GM19099 (cell line): ENCODE data around the gene TMTC3.

Source experiments
- POLR2A ChIP-seq: IDR thresholded peaks from 3 replicates; pipeline ENCODE4 v1.6.1; 2011; ENCODE audit warnings: low read depth; ENCODE audit not compliant: insufficient read length; ENCODE audit errors: extremely low read depth

Gene TMTC3

DNA sequence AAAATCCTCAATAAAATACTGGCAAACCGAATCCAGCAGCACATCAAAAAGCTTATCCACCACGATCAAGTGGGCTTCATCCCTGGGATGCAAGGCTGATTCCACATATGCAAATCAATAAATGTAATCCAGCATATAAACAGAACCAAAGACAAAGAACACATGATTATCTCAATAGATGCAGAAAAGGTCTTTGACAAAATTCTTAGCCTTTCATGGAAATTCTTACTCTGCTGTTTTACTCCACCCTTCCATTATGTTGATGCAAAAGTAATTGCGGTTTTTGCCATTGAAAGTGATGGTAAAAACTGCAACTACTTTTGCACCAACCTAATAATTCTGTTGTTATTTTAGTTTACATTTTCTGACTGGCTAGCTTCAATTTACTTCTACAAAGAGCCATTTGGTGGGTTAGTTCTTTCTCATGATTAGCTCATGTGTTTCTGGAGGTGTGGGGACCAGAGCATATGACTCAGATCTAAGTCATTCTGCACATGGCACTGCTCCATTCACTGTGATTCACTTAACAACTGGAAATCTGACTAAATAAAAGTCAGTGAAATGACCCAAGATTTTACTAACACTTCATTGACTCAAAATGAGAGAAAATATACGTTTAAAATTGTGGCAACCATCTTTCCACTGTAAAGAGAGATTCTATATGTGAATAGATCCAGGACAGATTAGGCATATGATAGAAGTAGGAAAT is 99.9 kb downstream of the TMTC3 start:
- TF ChIP-seq POLR2A = no peak

DNA sequence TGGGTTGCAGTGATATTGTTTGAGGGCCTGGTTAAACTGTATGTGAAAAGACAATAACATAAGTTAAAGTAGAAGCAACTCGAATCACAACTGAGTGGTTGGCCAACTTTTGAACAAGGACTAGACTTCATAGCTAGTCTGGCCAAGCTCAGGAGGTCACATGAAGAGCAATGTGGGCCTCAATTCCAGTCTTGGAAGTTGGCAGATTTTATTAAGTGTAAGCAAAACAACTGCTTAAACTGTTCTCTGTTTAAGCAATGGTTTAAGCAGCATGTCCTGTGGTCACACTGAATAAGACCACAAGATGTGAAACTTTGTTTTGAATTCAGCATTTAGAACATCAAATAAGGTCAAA is 100.4 kb downstream of the TMTC3 start:
- TF ChIP-seq POLR2A = no peak

DNA sequence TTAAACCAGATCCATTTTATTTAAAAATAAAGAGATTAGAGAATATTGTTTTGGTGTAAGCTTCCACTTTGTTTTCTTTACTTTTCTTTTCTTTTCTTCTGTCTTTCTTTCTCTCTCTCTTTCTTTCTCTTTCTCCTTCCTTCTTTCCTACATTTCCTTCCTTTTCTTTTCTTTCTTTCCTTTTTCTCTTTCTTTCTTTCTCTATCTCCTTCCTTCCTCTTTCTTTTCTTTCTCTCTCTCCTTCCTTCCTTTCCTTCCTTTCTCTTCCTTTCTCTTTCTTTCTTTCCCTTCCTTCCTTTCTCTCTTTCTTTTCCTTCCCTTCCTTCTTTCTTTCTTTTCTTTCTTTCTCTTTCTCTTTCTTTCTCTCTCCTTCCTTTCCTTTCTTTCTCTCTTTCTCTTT is 100.8 kb downstream of the TMTC3 start:
- TF ChIP-seq POLR2A = no peak

DNA sequence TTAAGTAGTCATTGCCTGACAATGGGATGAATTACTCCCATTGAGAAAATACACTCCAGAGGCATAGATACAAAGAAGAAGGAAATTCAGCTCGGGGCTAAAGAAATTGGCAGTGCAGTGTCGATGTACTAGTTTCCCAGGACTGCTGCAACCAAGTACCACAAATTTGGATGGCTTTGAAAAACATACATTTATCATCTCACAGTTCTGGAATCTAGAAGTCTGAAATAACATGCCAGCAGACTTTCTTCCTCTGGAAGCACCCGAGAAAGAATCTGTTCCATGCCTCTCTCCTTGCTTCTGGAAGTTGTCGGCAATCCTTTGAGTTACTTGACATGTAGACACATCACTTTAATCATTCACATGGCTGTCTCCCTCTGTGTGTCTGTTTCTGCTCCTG is 101.9 kb downstream of the TMTC3 start:
- TF ChIP-seq POLR2A = no peak

DNA sequence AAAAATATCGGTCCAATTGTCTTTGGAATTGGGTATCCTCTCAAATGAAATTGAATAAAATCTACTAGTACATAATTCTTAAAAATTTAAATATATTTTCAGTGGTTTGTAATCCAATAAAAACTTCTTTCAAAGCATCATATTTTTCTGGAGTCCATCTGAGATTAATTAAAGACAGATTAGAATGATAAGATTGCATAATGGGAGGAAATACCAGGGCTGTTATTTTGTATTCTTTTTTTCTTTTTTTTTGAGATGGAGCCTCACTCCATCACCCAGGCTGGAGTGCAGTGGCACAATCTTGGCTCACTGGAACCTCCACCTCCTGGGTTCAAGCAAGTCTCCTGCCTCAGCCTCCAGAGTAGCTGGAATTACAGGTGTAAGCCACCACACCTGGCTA is 103.8 kb downstream of the TMTC3 start:
- no peak for TF ChIP-seq POLR2A

DNA sequence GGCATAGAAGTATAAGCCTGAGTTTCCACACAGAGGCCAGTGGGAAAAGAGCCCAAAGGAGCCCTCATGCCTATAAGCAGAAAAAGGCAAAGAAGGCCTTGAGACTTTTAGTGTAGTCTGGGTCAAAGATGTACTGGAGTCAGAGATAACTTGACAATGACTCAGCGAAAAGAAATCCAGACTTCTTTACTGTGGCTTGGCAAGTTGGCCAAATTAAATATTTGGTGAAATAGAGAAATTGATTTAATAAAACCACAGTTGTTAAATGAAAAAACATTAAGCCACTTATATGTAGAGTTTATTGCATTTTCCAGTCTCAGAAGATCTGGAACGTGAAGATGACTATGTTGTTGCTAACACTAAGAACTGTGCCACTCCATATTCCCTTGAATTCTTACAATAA is 105.1 kb downstream of the TMTC3 start:
- no peak for TF ChIP-seq POLR2A

DNA sequence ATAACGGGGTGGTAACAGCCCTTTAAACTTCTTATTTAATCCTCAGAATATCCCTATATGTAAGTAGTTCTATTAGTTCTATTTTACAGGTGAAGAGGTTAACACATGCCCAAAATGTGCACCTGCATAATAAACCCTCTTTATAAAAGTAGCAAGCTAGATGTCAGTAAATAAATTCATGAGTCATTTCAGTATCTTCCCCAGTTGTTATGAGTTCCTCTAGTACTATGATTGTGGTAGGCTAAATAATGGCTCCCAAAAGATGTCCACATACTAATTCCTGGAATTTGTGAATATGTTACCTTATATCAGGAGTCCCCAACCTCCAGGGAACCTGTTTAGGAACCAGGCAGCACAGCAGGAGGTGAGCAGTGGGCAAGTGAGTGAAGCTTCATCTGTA is 106.5 kb downstream of the TMTC3 start:
- TF ChIP-seq POLR2A = no peak
